HEK293 (cell line): Measurements from ENCODE around the gene NAPB.

Experiments
- CTCF ChIA-PET: fragments of 350-600 bp; formaldehyde crosslinking; extraction: SDS; loops from one replicate; lab custom pipeline; 2021; ENCODE audit warnings: antibody characterized with exemption; lab: Yijun Ruan, JAX
- POLR2A ChIA-PET: fragments of 300-600 bp; formaldehyde crosslinking; extraction: SDS; loops from one replicate; lab custom pipeline; 2020; ENCODE audit warnings: antibody characterized with exemption, inconsistent platforms; lab: Yijun Ruan, JAX
- H3K27ac ChIP-seq: fragments of 200-500 bp; sonication (Bioruptor generic); 2 replicates; pipeline ENCODE4 v1.5.1; 2014; ENCODE audit warnings: low read depth, low read length, control low read depth, inconsistent platforms; ENCODE audit errors: extremely low read depth
- H3K36me3 ChIP-seq, 2 experiments: fragments of 200-500 bp in 1 of 2; sonication (Bioruptor generic) in 1 of 2; 1 replicate in 1 of 2; 2 replicates in 1 of 2; pipeline ENCODE4 v1.5.1; 2014 to 2017; ENCODE audit warnings: inconsistent platforms in 2 of 2, low read length in 2 of 2; ENCODE audit not compliant: control insufficient read depth in 2 of 2, insufficient read depth in 1 of 2
- H3K4me1 ChIP-seq: fragments of 200-500 bp; sonication (Bioruptor generic); 2 replicates; pipeline ENCODE4 v1.5.1; 2014; ENCODE audit warnings: mild to moderate bottlenecking, low read length, inconsistent platforms; ENCODE audit not compliant: control insufficient read depth, insufficient read depth
- H3K4me3 ChIP-seq: 2 replicates; pipeline ENCODE4 v1.5.1; 2011; ENCODE audit warnings: low read depth, mild to moderate bottlenecking, control low read depth, low read length, moderate library complexity
- H3K9me3 ChIP-seq: fragments of 200-500 bp; sonication (Bioruptor generic); 2 replicates; pipeline ENCODE4 v1.5.1; 2014; ENCODE audit warnings: low read depth, low read length, inconsistent platforms; ENCODE audit not compliant: control insufficient read depth, insufficient read depth
- ATF2 ChIP-seq: fragments of 450-650 bp; formaldehyde crosslinking; IDR thresholded peaks from 2 replicates; pipeline ENCODE4 v1.5.1; 2016; ENCODE audit warnings: missing biosample characterization, missing genetic modification characterization, low read depth
- IKZF3 ChIP-seq: fragments of 450-650 bp; IDR thresholded peaks from 2 replicates; pipeline ENCODE4 v1.5.0; 2018; ENCODE audit warnings: missing biosample characterization, mild to moderate bottlenecking, missing genetic modification characterization, moderate library complexity
- KLF10 ChIP-seq: fragments of 450-650 bp; IDR thresholded peaks from 2 replicates; pipeline ENCODE4 v1.5.1; 2018; ENCODE audit warnings: missing biosample characterization, mild to moderate bottlenecking, missing genetic modification characterization
- KLF8 ChIP-seq: fragments of 450-650 bp; formaldehyde crosslinking; IDR thresholded peaks from 2 replicates; pipeline ENCODE4 v1.5.1; 2016; ENCODE audit warnings: missing biosample characterization, missing genetic modification characterization
- PBX3 ChIP-seq: sonication (generic); formaldehyde crosslinking; IDR thresholded peaks from 2 replicates; pipeline ENCODE4 v1.8.1; 2022; ENCODE audit warnings: mild to moderate bottlenecking, moderate library complexity, missing genetic modification reagents
- PRDM1 ChIP-seq: fragments of 450-650 bp; formaldehyde crosslinking; IDR thresholded peaks from 2 replicates; pipeline ENCODE4; 2016; ENCODE audit warnings: missing biosample characterization, missing genetic modification characterization
- PRDM2 ChIP-seq: fragments of 450-650 bp; formaldehyde crosslinking; IDR thresholded peaks from 2 replicates; pipeline ENCODE4 v1.5.1; 2016; ENCODE audit warnings: missing biosample characterization, missing genetic modification characterization, borderline replicate concordance
- SP7 ChIP-seq: fragments of 450-650 bp; formaldehyde crosslinking; IDR thresholded peaks from 2 replicates; pipeline ENCODE4 v1.5.1; 2016; ENCODE audit warnings: missing biosample characterization, missing genetic modification characterization
- ZNF19 ChIP-seq: fragments of 450-650 bp; formaldehyde crosslinking; IDR thresholded peaks from 2 replicates; pipeline ENCODE4; 2016; ENCODE audit warnings: missing biosample characterization, missing genetic modification characterization, low read depth
- ZNF366 ChIP-seq: fragments of 450-650 bp; formaldehyde crosslinking; conservative IDR thresholded peaks from 2 replicates; pipeline ENCODE4 v1.5.1; 2016; ENCODE audit warnings: missing biosample characterization, missing genetic modification characterization
- ZNF621 ChIP-seq: fragments of 450-650 bp; formaldehyde crosslinking; IDR thresholded peaks from 2 replicates; pipeline ENCODE4 v1.5.1; 2017; ENCODE audit warnings: missing biosample characterization, missing genetic modification characterization
- ZNF624 ChIP-seq: fragments of 450-650 bp; formaldehyde crosslinking; IDR thresholded peaks from 2 replicates; pipeline ENCODE4 v1.5.1; 2017; ENCODE audit warnings: missing biosample characterization, missing genetic modification characterization
- ZNF629 ChIP-seq: fragments of 450-650 bp; formaldehyde crosslinking; IDR thresholded peaks from 2 replicates; pipeline ENCODE4 v1.5.1; 2017; ENCODE audit warnings: missing biosample characterization, missing genetic modification characterization
- ZNF768 ChIP-seq: fragments of 450-650 bp; formaldehyde crosslinking; IDR thresholded peaks from 2 replicates; pipeline ENCODE4 v1.5.1; 2018; ENCODE audit warnings: missing biosample characterization, mild to moderate bottlenecking, missing genetic modification characterization
- ZNF830 ChIP-seq: fragments of 450-650 bp; IDR thresholded peaks from 2 replicates; pipeline ENCODE4 v1.5.0; 2018; ENCODE audit warnings: missing biosample characterization, missing genetic modification characterization, low read depth, mild to moderate bottlenecking, moderate library complexity
- ZXDB ChIP-seq: fragments of 450-650 bp; formaldehyde crosslinking; IDR thresholded peaks from 2 replicates; pipeline ENCODE4 v1.5.1; 2016; ENCODE audit warnings: missing biosample characterization, missing genetic modification characterization

The NAPB gene

DNA sequence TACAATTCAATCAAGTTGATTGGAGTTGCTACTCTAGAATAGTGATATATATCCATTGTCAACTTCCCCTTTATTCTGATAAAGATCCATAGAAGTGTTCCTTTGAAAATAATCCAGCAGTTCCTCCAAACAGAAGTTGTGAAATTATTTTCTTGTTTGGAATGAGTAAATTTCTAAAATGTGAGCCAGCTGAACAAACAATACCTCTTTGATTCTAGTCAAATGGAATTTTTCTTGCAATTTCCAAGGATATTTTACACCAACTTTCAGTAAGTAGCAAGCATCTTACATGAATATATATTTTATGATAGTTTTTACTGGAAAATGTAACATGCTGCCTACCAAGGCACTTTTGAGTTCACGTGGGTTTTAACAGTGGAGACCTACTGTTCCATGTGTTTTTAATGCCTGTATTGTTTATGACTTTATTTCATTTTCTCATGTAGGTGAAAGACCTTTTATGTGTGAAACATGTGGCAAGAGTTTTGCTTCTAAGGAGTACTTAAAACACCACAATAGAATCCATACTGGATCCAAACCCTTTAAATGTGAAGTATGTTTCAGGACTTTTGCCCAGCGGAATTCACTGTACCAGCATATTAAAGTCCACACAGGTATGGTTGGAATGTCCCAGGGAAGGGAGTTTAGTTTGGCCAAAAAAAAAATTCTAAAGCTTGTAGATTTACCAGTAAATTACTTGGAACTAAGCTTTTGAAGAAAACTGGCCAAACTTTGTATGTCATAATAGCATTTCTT is 52.8 kb downstream of the NAPB start:
- no peak for TF ChIP-seq KLF8 (tag by site-specific recombination)
- no peak for TF ChIP-seq ZNF621 (tag by site-specific recombination)
- Histone ChIP-seq H3K27ac (no peak overlapping the region), H3K9me3 (no peaks in the 10 kb centered on the region), H3K36me3 (peaks cover 0 to 91% of the 10 kb centered on the region in 2 experiments), H3K4me3 (no peak overlapping the region), H3K4me1 (peaks cover 2% of the 10 kb centered on the region; the same call in 1 of the 2 replicates)
- POLR2A ChIA-PET = no interaction called here
- CTCF ChIA-PET = interaction anchor here (0.6 to 1.5 kb wide), 2 partner anchors 78 to 732 kb away, joined by 3 read pairs; no protein-coding TSS in a partner anchor

DNA sequence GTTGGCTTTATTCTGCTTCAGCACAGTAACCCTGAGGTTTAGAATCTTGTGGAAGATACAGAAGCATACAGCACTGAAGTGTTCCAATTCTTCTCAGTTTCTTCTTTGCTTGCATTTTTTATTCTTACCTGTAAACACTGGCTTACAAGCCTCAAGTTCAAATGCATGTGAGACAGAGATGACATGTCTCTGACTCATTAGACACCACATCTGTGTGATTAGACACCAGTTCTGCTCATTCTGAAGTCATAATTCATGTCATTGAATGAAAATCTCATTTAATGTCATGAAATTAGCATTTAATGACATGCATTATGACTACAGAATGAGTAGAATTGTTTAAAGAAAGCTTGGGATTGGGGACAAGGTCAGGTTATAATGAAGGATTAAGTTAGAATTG is 53.5 kb downstream of the NAPB start:
- ChIA-PET POLR2A (no interaction called here), CTCF (interaction anchor here (1.5 kb wide), 1 partner anchor 79 kb away, joined by 3 read pairs; no protein-coding TSS in a partner anchor)
- Histone ChIP-seq H3K36me3 (peaks cover 0 to 84% of the 10 kb centered on the region in 2 experiments; a peak in 2 of 3 replicates), H3K27ac (no peak overlapping the region), H3K9me3 (no peaks in the 10 kb centered on the region), H3K4me3 (no peak overlapping the region), H3K4me1 (peaks cover 2% of the 10 kb centered on the region; the same call in 1 of the 2 replicates)
- TF ChIP-seq ZNF19 (tag by site-specific recombination) = no peak
- TF ChIP-seq ZXDB (tag by site-specific recombination) = no peak
- TF ChIP-seq ZNF629 (tag by site-specific recombination) = peak; percentile 51; the same call in 1 of the 2 replicates
- peak; percentile 43; the same call in 1 of the 2 replicates for TF ChIP-seq SP7 (tag by site-specific recombination)

DNA sequence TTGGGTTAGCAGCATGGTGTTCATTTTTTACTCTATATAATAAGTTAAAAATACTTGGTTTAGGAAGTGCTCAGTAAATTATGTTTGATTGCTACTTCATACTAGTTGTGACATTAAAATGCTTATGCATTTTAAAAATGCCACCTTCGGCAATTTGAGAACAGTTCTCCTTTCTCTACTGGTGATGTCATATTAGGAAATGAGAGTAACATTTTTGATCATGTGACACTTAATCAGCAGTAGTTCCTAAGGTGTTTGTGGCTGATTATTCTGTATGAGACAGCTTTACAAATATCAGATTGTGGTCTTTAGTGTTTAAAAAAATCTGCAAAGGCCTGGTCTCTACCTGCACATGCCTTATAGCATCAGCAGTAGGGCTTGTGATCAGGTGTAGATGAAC is 54.9 kb downstream of the NAPB start:
- POLR2A ChIA-PET = no interaction called here
- Histone ChIP-seq H3K27ac (no peak overlapping the region), H3K9me3 (no peaks in the 10 kb centered on the region), H3K4me1 (peaks cover 2% of the 10 kb centered on the region; the same call in 1 of the 2 replicates), H3K36me3 (peaks cover 0 to 71% of the 10 kb centered on the region in 2 experiments; a peak in 2 of 3 replicates), H3K4me3 (no peak overlapping the region)
- 0 out of 2 replicates have a peak, but pooled peaks have one; percentile 15 for TF ChIP-seq PRDM1 (tag by site-specific recombination)
- TF ChIP-seq ZNF366 (tag by site-specific recombination) = peak; percentile 32; the same call in 1 of the 2 replicates
- TF ChIP-seq KLF10 (tag by site-specific recombination) = no peak
- TF ChIP-seq ZNF629 (tag by site-specific recombination) = peak; percentile 75
- TF ChIP-seq ATF2 (tag by site-specific recombination) = peak; percentile 74; the same call in 1 of the 2 replicates
- no peak for TF ChIP-seq PBX3 (CRISPR knock-in tag)
- CTCF ChIA-PET = no interaction called here

DNA sequence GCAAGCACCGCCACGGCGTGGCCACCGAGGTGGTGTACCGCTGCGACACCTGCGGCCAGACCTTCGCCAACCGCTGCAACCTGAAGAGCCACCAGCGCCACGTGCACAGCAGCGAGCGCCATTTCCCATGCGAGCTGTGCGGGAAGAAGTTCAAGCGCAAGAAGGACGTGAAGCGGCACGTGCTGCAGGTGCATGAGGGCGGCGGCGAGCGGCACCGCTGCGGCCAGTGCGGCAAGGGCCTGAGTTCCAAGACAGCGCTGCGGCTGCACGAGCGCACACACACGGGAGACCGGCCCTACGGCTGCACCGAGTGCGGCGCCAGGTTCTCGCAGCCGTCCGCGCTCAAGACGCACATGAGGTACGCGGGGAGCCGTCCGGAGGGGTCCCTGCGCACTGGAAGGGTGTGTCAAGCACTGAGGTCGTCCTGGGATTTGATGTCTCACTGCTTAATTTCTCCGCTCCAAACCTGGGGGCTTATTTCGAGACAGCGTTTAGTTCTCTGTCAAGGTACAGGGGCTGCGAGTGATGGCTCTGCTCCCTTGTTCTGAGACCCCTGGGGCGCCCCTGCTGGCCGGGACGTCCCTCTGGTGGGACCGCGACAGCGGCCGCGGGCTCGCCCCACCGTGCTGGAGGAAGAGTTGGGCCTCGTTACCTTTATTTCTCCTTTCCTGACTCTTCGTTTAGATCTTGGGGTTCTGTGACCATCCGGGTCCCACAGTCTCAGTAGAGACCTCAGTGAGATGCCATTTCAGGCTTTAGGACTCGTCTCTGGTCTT is 55.7 kb downstream of the NAPB start:
- no peaks in the 10 kb centered on the region for H3K9me3 ChIP-seq
- no peak overlapping the region for H3K27ac ChIP-seq
- H3K36me3 ChIP-seq = peaks cover 0 to 63% of the 10 kb centered on the region in 2 experiments; a peak in 2 of 3 replicates
- ChIA-PET POLR2A (interaction anchor here (0.6 kb wide), 1 partner anchor 166 kb away, joined by 5 read pairs; no protein-coding TSS in a partner anchor), CTCF (no interaction called here)
- H3K4me1 ChIP-seq = peaks cover 2% of the 10 kb centered on the region; the same call in 1 of the 2 replicates
- H3K4me3 ChIP-seq = no peak overlapping the region
- TF ChIP-seq ZNF768 (tag by site-specific recombination) (no peak), ZNF624 (tag by site-specific recombination) (no peak), ZNF621 (tag by site-specific recombination) (no peak), IKZF3 (tag by site-specific recombination) (no peak), PRDM2 (no peak), ZNF830 (tag by site-specific recombination) (no peak)
